ENCODE measurements around the gene DLG2.

DNA sequence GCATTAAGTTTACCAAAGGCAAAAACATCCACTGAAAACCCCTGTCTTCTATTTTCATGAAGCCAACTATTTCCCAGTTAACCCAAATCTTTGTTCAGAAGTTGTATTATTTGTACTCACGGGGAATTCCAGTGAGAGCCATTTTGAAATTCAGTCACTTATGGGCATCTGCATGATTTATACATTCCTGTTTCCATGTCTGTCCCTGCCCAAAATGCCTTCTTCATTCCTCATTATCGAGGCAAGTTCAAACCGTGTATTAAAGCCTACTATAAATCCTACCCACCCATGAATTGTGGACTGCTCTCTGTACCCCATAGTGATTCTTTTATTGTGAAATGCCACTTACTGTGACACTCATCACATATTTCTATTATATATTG is 772.7 kb downstream of the DLG2 start:
- TF ChIP-seq CTCF (IDR thresholded peaks at IDR 0.05; ENCODE audit: insufficient read depth, low read length) = no peak
- no peak for TF ChIP-seq POLR2AphosphoS5 (IDR thresholded peaks at IDR 0.05; ENCODE audit: low read depth)
